NCI-H2227 (cell line): ENCODE data around the gene NDEL1.

Experiments used
- DNase-seq: peaks from one replicate; lab custom pipeline; 2025; ENCODE audit not compliant: unreplicated experiment; lab: John Stamatoyannopoulos, UW

NDEL1 gene

DNA sequence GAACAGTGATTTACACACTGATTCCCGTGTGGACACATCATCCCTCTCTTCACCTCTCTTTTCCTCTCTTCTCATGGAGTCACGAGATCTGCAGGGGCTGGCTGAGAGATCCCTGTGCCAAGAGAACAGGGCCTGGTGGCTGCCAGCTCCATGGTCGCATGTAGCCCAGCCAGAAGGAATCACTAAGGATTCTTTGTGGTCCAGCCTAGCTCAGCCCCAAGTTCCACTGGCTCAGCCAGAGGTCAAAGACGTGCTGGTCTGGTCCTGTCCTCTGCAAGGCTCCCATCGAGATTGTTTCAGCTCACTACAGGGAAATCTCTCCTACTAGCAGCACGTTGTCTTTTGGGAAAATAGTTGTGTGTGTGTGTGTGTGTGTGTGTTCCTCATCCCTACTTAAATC, 66.4 kb downstream of the NDEL1 start:
- DNase-seq, result no peak

- no peak for DNase-seq
Observed at GRCh38 chr17:8503368-8503767, 67.7 kb downstream of the NDEL1 start.

DNA sequence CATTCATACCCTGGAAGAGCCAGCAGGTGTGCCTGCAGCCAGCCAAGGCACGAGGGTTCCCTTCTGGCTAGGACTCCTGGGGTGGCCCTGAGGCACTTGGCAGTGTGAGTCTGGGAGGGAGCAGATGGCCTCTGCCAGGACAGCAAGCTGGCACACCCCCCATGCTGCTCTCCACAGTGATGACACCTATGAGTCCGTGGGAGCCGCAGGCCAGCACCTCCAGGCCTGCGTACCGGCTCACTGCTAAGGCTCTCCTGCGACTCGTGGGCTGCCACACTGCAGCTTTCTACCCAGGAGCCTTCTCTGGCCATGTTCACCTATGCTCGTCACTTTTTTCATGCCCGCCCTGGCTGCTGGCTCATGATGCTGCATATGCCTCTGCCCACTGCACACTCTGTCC, 68.1 kb downstream of the NDEL1 start:
- DNase-seq, result no peak

DNA sequence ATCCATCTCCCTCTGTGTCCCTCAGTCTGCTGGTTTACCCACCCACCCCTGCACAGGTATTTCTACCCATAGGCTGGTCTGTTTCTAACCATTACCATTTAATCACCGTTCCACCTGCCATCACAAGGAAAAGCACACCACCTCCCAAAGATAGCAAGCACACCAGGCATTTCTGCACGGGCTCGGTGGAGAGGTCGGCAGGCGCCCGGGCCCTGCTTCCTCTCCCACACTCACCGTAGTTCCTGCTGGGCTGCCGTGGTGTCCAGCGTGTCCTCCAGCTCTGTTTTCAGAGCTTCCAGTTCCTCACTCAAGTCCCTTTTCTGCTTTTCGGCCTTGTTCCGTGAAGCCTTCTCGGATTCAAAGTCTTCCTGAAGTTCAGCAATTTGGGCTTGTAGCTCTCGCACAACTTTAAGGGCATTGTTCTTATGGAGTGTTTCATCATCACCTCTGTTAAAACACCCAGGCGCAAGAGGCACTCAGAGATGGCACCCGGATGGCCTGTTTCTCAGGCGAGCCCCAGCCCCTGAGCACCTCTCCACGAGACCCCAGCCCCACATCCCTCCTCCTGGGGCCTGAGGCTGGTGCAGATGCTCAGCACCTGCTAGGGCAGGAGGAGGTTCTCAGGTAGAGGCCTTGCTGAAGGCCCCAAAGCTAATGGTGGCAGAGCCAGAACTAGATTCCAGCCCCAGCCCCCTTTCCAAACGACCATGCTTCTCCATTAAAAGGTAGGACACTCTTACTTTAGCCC, 69.0 kb downstream of the NDEL1 start:
- DNase-seq, result no peak

DNA sequence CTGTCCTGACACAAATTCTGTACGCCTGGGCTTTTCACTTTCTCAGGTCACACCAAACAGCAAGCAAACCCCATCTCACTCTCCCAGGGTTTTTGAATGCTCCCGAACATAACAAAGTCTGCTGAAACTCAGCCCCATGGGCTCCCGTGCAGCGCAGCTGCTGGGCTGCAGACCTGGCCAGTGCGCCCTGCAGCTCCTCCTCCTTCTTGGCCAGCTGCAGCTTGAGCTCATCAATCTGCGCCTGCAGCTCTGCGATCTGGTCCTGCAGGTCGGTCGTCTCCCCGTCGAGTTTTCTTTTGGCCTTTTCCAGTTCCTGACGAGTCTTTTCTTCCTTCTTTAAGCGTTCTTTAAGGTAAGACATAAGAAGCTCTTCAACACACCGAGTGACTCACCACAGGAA, 70.5 kb downstream of the NDEL1 start:
- DNase-seq, result no peak

- no peak for DNase-seq
Observed at GRCh38 chr17:8514801-8515200, 79.1 kb downstream of the NDEL1 start.
